Endothelial cell of umbilical vein (primary cell): ENCODE measurements around the gene PRR15. TPM values are rescaled to one million over a fixed set of nuclear protein-coding genes. Genes with fewer than 3 reads are reported as not detected.

Experiments used
- BruUV-seq: library from RNA; stranded (reverse); fragments of 400-500 nt; replicated peaks from 2 replicates; lab custom pipeline; 2021; lab: Mats Ljungman, UMichigan
- CTCF ChIA-PET: fragments of 300-600, 350-600 bp; sonication (Branson Sonifier 250); formaldehyde crosslinking; loops from one replicate; lab custom pipeline; 2021; ENCODE audit warnings: antibody characterized with exemption, inconsistent platforms; lab: Charles Lee
- POLR2A ChIA-PET: fragments of 300-600, 350-600 bp; sonication (Branson Sonifier 250); formaldehyde crosslinking; loops from one replicate; lab custom pipeline; 2021; ENCODE audit warnings: antibody characterized with exemption, inconsistent platforms; lab: Charles Lee
- DNase-seq: peaks from one replicate; pipeline ENCODE4 v3.0.0-alpha.2; 2011; ENCODE audit warnings: low read depth, low spot score
- FAIRE-seq: peaks from 2 replicates; lab custom pipeline; 2011; peaks lifted over from hg19 to GRCh38; lab: Jason Lieb, UNC
- H2AFZ ChIP-seq: 2 replicates; pipeline ENCODE4 v1.6.0; 2012; ENCODE audit warnings: low read depth, low read length, control low read depth, inconsistent platforms
- H3K27ac ChIP-seq: 2 replicates; pipeline ENCODE4 v1.5.1; 2011; ENCODE audit warnings: low read depth, mild to moderate bottlenecking, control low read depth, low read length, moderate library complexity; ENCODE audit not compliant: insufficient read depth
- H3K27me3 ChIP-seq, 2 experiments: 2 replicates each; pipeline versions ENCODE4 v1.6.0 to v1.6.1; 2011; ENCODE audit warnings: low read length in 2 of 2, mixed read lengths in 1 of 2; ENCODE audit not compliant: control insufficient read depth in 2 of 2, insufficient read depth in 2 of 2
- H3K36me3 ChIP-seq, 2 experiments: 2 replicates in 1 of 2; 3 replicates in 1 of 2; pipeline ENCODE4 v1.5.1; 2011; ENCODE audit warnings: low read length in 2 of 2, mild to moderate bottlenecking in 1 of 2, moderate library complexity in 1 of 2; ENCODE audit not compliant: control insufficient read depth in 2 of 2, insufficient read depth in 2 of 2; ENCODE audit errors: extremely low read depth in 1 of 2
- H3K4me1 ChIP-seq: 3 replicates; pipeline ENCODE4 v1.5.1; 2011; ENCODE audit warnings: mild to moderate bottlenecking, low read length; ENCODE audit not compliant: control insufficient read depth, insufficient read depth; ENCODE audit errors: extremely low read depth
- H3K4me2 ChIP-seq: 2 replicates; pipeline ENCODE4 v1.6.1; 2011; ENCODE audit warnings: low read length, control low read depth, mixed read lengths; ENCODE audit not compliant: insufficient read depth
- H3K4me3 ChIP-seq, 3 experiments: fragments of 200-600 bp in 1 of 3; sonication (generic), shearing (Covaris generic) in 1 of 3; replicated peaks in 1 of 3; 2 replicates each; pipeline ENCODE4 v1.5.1; 2011 to 2016; ENCODE audit warnings: control low read depth in 3 of 3, low read length in 3 of 3, mild to moderate bottlenecking in 2 of 3, inconsistent platforms in 1 of 3, low read depth in 1 of 3, moderate library complexity in 1 of 3; ENCODE audit not compliant: insufficient read depth in 1 of 3
- H3K79me2 ChIP-seq: 2 replicates; pipeline ENCODE4 v1.6.0; 2012; ENCODE audit warnings: low read length, inconsistent platforms; ENCODE audit not compliant: control insufficient read depth, insufficient read depth
- H3K9ac ChIP-seq: replicated peaks from 2 replicates; pipeline ENCODE3; 2011; ENCODE audit warnings: low read length, control low read depth; ENCODE audit not compliant: insufficient read depth; ENCODE audit errors: extremely low read depth
- H3K9me1 ChIP-seq: replicated peaks from 3 replicates; pipeline ENCODE4 v1.6.0; 2011; ENCODE audit warnings: mild to moderate bottlenecking, low read length; ENCODE audit not compliant: control insufficient read depth, insufficient read depth; ENCODE audit errors: extremely low read depth
- H3K9me3 ChIP-seq: replicated peaks from 2 replicates; pipeline ENCODE4 v1.5.1; 2012; ENCODE audit warnings: low read length, inconsistent platforms; ENCODE audit not compliant: control insufficient read depth, insufficient read depth
- H4K20me1 ChIP-seq: replicated peaks from 2 replicates; pipeline ENCODE3; 2011; ENCODE audit warnings: mild to moderate bottlenecking, low read length; ENCODE audit not compliant: control insufficient read depth, insufficient read depth; ENCODE audit errors: extremely low read depth
- EZH2 ChIP-seq: IDR thresholded peaks from 2 replicates; pipeline ENCODE4 v1.6.1; 2012; ENCODE audit warnings: borderline replicate concordance, low read depth, mild to moderate bottlenecking, moderate library complexity, low read length, inconsistent platforms; ENCODE audit not compliant: severe bottlenecking
- FOS ChIP-seq: IDR thresholded peaks from 2 replicates; pipeline ENCODE4 v1.6.1; 2011; ENCODE audit warnings: mild to moderate bottlenecking, low read length, moderate library complexity, borderline replicate concordance; ENCODE audit not compliant: insufficient read depth
- GATA2 ChIP-seq: IDR thresholded peaks from 2 replicates; pipeline ENCODE4 v1.7.0; 2011; ENCODE audit warnings: low read depth, mild to moderate bottlenecking, moderate library complexity, mixed read lengths, low read length; ENCODE audit not compliant: insufficient read length, insufficient read depth
- JUN ChIP-seq: IDR thresholded peaks from 2 replicates; pipeline ENCODE4 v1.6.1; 2011; ENCODE audit warnings: borderline replicate concordance, low read depth; ENCODE audit not compliant: insufficient read length, insufficient read depth
- MAX ChIP-seq: IDR thresholded peaks from 2 replicates; pipeline ENCODE4 v1.6.1; 2011; ENCODE audit not compliant: insufficient read depth, insufficient read length
- MYC ChIP-seq: IDR thresholded peaks from one replicate; pipeline ENCODE4 v1.6.1; 2011; ENCODE audit warnings: mild to moderate bottlenecking, low read depth, low read length
- POLR2A ChIP-seq: IDR thresholded peaks from 2 replicates; pipeline ENCODE4 v1.6.1; 2012; ENCODE audit warnings: low read depth, mild to moderate bottlenecking, control low read depth, low read length
- POLR2AphosphoS5 ChIP-seq: IDR thresholded peaks from 2 replicates; pipeline ENCODE4 v1.6.1; 2012; ENCODE audit warnings: low read depth, mild to moderate bottlenecking, control low read depth, low read length, moderate library complexity; ENCODE audit not compliant: insufficient read depth
- dilution Hi-C: fragments of 300-500 bp; cut with MboI; formaldehyde crosslinking; loops from one replicate; pipeline ENCODE4 v1.15.0; 2019; ENCODE audit warnings: low sequenced_read_pairs; ENCODE audit not compliant: extremely low pct_ligation_motif_present
- intact Hi-C: fragments of 100-400 bp; cut with micrococcal nuclease; formaldehyde crosslinking; loops from one replicate; pipeline ENCODE4 v1.10.0; 2022
- polyA plus RNA-seq, 4 experiments: library from polyadenylated mRNA; depleted of rRNA in 3 of 4; stranded (reverse) in 3 of 4; unstranded in 1 of 4; fragments of >200 nt; gene quantifications; 2 replicates each; pipeline versions ENCODE4 v1.2.1 to v1.2.3, GENCODE V29; 2011 to 2012; ENCODE audit warnings: missing spikeins in 1 of 4
- total RNA-seq: library from RNA; stranded (reverse); gene quantifications from 2 replicates; pipeline ENCODE4 v1.2.3, GENCODE V29; 2021
- TF ChIP-seq, protein P1 (sequence below), 2 donors: IDR thresholded peaks; 1 replicate in 1 of 2; 2 replicates in 1 of 2; pipeline ENCODE4 v1.5.1; 2011; ENCODE audit warnings: low read length in 2 of 2, mild to moderate bottlenecking in 2 of 2, moderate library complexity in 2 of 2, control low read depth in 1 of 2, inconsistent platforms in 1 of 2, low read depth in 1 of 2; ENCODE audit not compliant: insufficient read depth in 1 of 2; ENCODE audit errors: extremely low read depth in 1 of 2

Gene PRR15
- total and polyA plus RNA-seq, 2 donors (not counting 3 experiments of a cell fraction or from before 2014, with no cell fraction given), result 1.8 to 5.0 TPM

DNA sequence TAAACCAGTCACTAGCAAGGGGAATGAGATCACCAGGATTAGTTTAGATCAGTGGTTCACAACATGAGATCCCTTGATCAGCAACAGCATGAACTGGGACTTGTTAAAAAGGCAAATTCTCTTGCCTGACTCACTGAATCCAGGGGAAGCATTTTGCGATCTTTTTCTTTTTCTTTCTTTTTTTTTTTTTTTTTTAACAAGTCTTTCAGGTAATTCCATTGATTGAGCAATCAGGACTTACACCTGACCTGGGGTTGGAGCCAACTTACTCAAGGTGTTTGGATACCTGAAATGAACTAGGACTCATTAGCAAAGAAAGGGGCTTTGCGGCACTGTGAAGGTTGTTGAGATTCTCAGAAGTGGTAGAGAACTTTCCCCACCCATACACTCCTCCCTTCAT is 47.1 kb upstream of the PRR15 start:
- no TSS peak for BruUV-seq
- Histone ChIP-seq H3K79me2 (no peaks in the 10 kb centered on the region), H3K36me3 (no peaks in the 10 kb centered on the region), H3K27me3 (no peaks in the 10 kb centered on the region), H3K9me3 (no peaks in the 10 kb centered on the region), H2AFZ (no peak overlapping the region), H3K4me3 (no peak overlapping the region), H3K4me1 (no peaks in the 10 kb centered on the region), H3K4me2 (no peak overlapping the region), H3K9me1 (no peaks in the 10 kb centered on the region), H3K27ac (no peak overlapping the region), H3K9ac (no peak overlapping the region), H4K20me1 (no peaks in the 10 kb centered on the region)
- TF ChIP-seq EZH2 (no peak), MYC (no peak), GATA2 (no peak), JUN (no peak), MAX (no peak), FOS (no peak), POLR2AphosphoS5 (no peak), POLR2A (no peak)
- TF ChIP-seq, protein P1, sequence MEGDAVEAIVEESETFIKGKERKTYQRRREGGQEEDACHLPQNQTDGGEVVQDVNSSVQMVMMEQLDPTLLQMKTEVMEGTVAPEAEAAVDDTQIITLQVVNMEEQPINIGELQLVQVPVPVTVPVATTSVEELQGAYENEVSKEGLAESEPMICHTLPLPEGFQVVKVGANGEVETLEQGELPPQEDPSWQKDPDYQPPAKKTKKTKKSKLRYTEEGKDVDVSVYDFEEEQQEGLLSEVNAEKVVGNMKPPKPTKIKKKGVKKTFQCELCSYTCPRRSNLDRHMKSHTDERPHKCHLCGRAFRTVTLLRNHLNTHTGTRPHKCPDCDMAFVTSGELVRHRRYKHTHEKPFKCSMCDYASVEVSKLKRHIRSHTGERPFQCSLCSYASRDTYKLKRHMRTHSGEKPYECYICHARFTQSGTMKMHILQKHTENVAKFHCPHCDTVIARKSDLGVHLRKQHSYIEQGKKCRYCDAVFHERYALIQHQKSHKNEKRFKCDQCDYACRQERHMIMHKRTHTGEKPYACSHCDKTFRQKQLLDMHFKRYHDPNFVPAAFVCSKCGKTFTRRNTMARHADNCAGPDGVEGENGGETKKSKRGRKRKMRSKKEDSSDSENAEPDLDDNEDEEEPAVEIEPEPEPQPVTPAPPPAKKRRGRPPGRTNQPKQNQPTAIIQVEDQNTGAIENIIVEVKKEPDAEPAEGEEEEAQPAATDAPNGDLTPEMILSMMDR (IDR thresholded peaks at IDR 0.05; ENCODE audit: extremely low read depth in 1 of 2, insufficient read depth in 1 of 2, low read depth in 1 of 2, low read length in 2 of 2), result no peak
- DNase-seq (no peak), FAIRE-seq (no peak)
- dilution Hi-C loops (no loop called here), intact Hi-C loops (no loop called here)
- ChIA-PET CTCF (interaction anchor here (1.1 kb wide), 1 partner anchor 9 kb away, joined by 4 read pairs; no protein-coding TSS in a partner anchor), POLR2A (no interaction called here)
